HG02938 (cell line): ENCODE results near the gene PSMB2.
"Not testable (repeated sequence)": the region's sequence is repeated elsewhere in the genome, so short reads cannot be mapped to it uniquely, and the experiment has no call there.

Source experiments
- ATAC-seq: cut with Tn5 transposase; IDR thresholded peaks from one replicate; pipeline ENCODE4 v1.9.1; 2021; ENCODE audit warnings: mild to moderate bottlenecking, moderate library complexity; ENCODE audit not compliant: unreplicated experiment

PSMB2 gene

GRCh38 chr1:35594005-35594760 is 47.1 kb downstream of the PSMB2 start:
- ATAC-seq, result no peak

- ATAC-seq, result no peak
These were observed 48.1 kb downstream of the PSMB2 start for GRCh38 chr1:35592991-35593769.

- ATAC-seq, result no peak
These were observed 50.1 kb downstream of the PSMB2 start for GRCh38 chr1:35591211-35591610.

- ATAC-seq, result no peak
These were observed 50.8 kb downstream of the PSMB2 start for GRCh38 chr1:35590476-35591040.

GRCh38 chr1:35589516-35590427 is 51.6 kb downstream of the PSMB2 start:
- no peak for ATAC-seq

GRCh38 chr1:35588197-35588910 is 53.0 kb downstream of the PSMB2 start:
- ATAC-seq, result no peak

GRCh38 chr1:35587736-35588135 is 53.6 kb downstream of the PSMB2 start:
- ATAC-seq, result no peak

- no peak for ATAC-seq
These were observed 54.5 kb downstream of the PSMB2 start for GRCh38 chr1:35586808-35587207.

GRCh38 chr1:35585805-35586204 is 55.5 kb downstream of the PSMB2 start:
- not testable (repeated sequence) for ATAC-seq

- ATAC-seq, result no peak
These were observed 56.0 kb downstream of the PSMB2 start for GRCh38 chr1:35585281-35585680.

GRCh38 chr1:35581621-35582020 is 59.7 kb downstream of the PSMB2 start:
- ATAC-seq, result not testable (repeated sequence)

GRCh38 chr1:35580949-35581388 is 60.4 kb downstream of the PSMB2 start:
- no peak for ATAC-seq

- no peak for ATAC-seq
These were observed 64.0 kb downstream of the PSMB2 start for GRCh38 chr1:35577071-35577998.

- ATAC-seq, result not testable (repeated sequence)
These were observed 64.6 kb downstream of the PSMB2 start for GRCh38 chr1:35576766-35577070.

- ATAC-seq, result no peak
These were observed 65.1 kb downstream of the PSMB2 start for GRCh38 chr1:35576061-35576765.

GRCh38 chr1:35575416-35575958 is 65.8 kb downstream of the PSMB2 start:
- ATAC-seq, result no peak

GRCh38 chr1:35574655-35575415 is 66.5 kb downstream of the PSMB2 start:
- ATAC-seq, result no peak
